ENCODE data around the gene METTL23.

The METTL23 gene

GRCh38 chr17:76758570-76758969 is 31.9 kb downstream of the METTL23 start:
- no peaks in the 10 kb centered on the region for H4K20me1 ChIP-seq (ENCODE audit: insufficient read depth, low read length)
- no peak overlapping the region for H3K4me3 ChIP-seq (ENCODE audit: low read length)
- H3K4me1 ChIP-seq (ENCODE audit: low read length), result peaks cover 2% of the 10 kb centered on the region; the same call in 1 of the 2 replicates
- H3K27me3 ChIP-seq (replicated peaks; ENCODE audit: insufficient read depth, low read length), result no peaks in the 10 kb centered on the region
- H3K9ac ChIP-seq (ENCODE audit: low read length), result no peak overlapping the region
- no peaks in the 10 kb centered on the region for H3K79me2 ChIP-seq (ENCODE audit: low read length)
- DNase-seq, result no peak
- no peak overlapping the region for H3K27ac ChIP-seq (ENCODE audit: low read length)
- no peak overlapping the region for H3K4me2 ChIP-seq (ENCODE audit: low read depth, low read length)
- peaks cover 3% of the 10 kb centered on the region; the same call in 1 of the 2 replicates for H3K36me3 ChIP-seq (replicated peaks; ENCODE audit: insufficient read depth, low read length)
- no peaks in the 10 kb centered on the region for H3F3A ChIP-seq (ENCODE audit: insufficient read depth, low read length)
- H3K9me3 ChIP-seq (replicated peaks; ENCODE audit: insufficient read depth, low read length), result no peaks in the 10 kb centered on the region
- no peak overlapping the region for H2AFZ ChIP-seq (ENCODE audit: low read length)
- H3K9me2 ChIP-seq (replicated peaks; ENCODE audit: insufficient read depth, low read length), result no peaks in the 10 kb centered on the region
- no peak for TF ChIP-seq CTCF (IDR thresholded peaks at IDR 0.05; ENCODE audit: low read length)
- no peak for TF ChIP-seq EZH2phosphoT487 (IDR thresholded peaks at IDR 0.05; ENCODE audit: low read length)
- TF ChIP-seq EZH2 (optimal IDR thresholded peaks at IDR 0.05; ENCODE audit: low read depth, low read length), result no peak

GRCh38 chr17:76772842-76773525 is 46.3 kb downstream of the METTL23 start:
- TF ChIP-seq EZH2phosphoT487 (IDR thresholded peaks at IDR 0.05; ENCODE audit: low read length) (no peak), CTCF (IDR thresholded peaks at IDR 0.05; ENCODE audit: low read length) (no peak), EZH2 (optimal IDR thresholded peaks at IDR 0.05; ENCODE audit: low read depth, low read length) (no peak)
- no peaks in the 10 kb centered on the region for H3K27me3 ChIP-seq (replicated peaks; ENCODE audit: insufficient read depth, low read length)
- no peak overlapping the region for H3K9ac ChIP-seq (ENCODE audit: low read length)
- no peaks in the 10 kb centered on the region for H3K9me3 ChIP-seq (replicated peaks; ENCODE audit: insufficient read depth, low read length)
- DNase-seq, result no peak
- H4K20me1 ChIP-seq (ENCODE audit: insufficient read depth, low read length), result no peaks in the 10 kb centered on the region
- no peak overlapping the region for H3K4me3 ChIP-seq (ENCODE audit: low read length)
- no peak overlapping the region for H3K27ac ChIP-seq (ENCODE audit: low read length)
- H2AFZ ChIP-seq (ENCODE audit: low read length), result no peak overlapping the region
- H3K79me2 ChIP-seq (ENCODE audit: low read length), result no peaks in the 10 kb centered on the region
- H3K9me2 ChIP-seq (replicated peaks; ENCODE audit: insufficient read depth, low read length), result no peaks in the 10 kb centered on the region
- H3F3A ChIP-seq (ENCODE audit: insufficient read depth, low read length), result 0 out of 2 replicates have a peak, but pooled peaks cover 5% of the 10 kb centered on the region
- peaks cover 6% of the 10 kb centered on the region for H3K4me1 ChIP-seq (ENCODE audit: low read length)
- no peak overlapping the region for H3K4me2 ChIP-seq (ENCODE audit: low read depth, low read length)
- H3K36me3 ChIP-seq (replicated peaks; ENCODE audit: insufficient read depth, low read length), result no peaks in the 10 kb centered on the region; the same call in 1 of the 2 replicates

- H3K9me3 ChIP-seq (replicated peaks; ENCODE audit: insufficient read depth, low read length), result no peaks in the 10 kb centered on the region
- no peaks in the 10 kb centered on the region for H3K79me2 ChIP-seq (ENCODE audit: low read length)
- DNase-seq, result no peak
- no peak overlapping the region for H2AFZ ChIP-seq (ENCODE audit: low read length)
- peaks cover 13% of the 10 kb centered on the region for H3F3A ChIP-seq (ENCODE audit: insufficient read depth, low read length)
- H4K20me1 ChIP-seq (ENCODE audit: insufficient read depth, low read length), result no peaks in the 10 kb centered on the region
- no peaks in the 10 kb centered on the region for H3K9me2 ChIP-seq (replicated peaks; ENCODE audit: insufficient read depth, low read length)
- no peaks in the 10 kb centered on the region for H3K27me3 ChIP-seq (replicated peaks; ENCODE audit: insufficient read depth, low read length)
- TF ChIP-seq EZH2 (optimal IDR thresholded peaks at IDR 0.05; ENCODE audit: low read depth, low read length) (no peak), EZH2phosphoT487 (IDR thresholded peaks at IDR 0.05; ENCODE audit: low read length) (no peak), CTCF (IDR thresholded peaks at IDR 0.05; ENCODE audit: low read length) (no peak)
- H3K27ac ChIP-seq (ENCODE audit: low read length), result no peak overlapping the region
- no peak overlapping the region for H3K4me2 ChIP-seq (ENCODE audit: low read depth, low read length)
- no peaks in the 10 kb centered on the region for H3K36me3 ChIP-seq (replicated peaks; ENCODE audit: insufficient read depth, low read length)
- H3K4me3 ChIP-seq (ENCODE audit: low read length), result no peak overlapping the region
- H3K9ac ChIP-seq (ENCODE audit: low read length), result no peak overlapping the region
- H3K4me1 ChIP-seq (ENCODE audit: low read length), result peaks cover 20% of the 10 kb centered on the region
These were observed 48.5 kb downstream of the METTL23 start for GRCh38 chr17:76775021-76775600.

Data from MM.1S (cell line).